ENCODE results near the gene ITSN2. TPM values are rescaled to one million over a fixed set of nuclear protein-coding genes. Genes with fewer than 3 reads are reported as not detected.

ITSN2 gene
- total and polyA plus RNA-seq, 12 donors: 35.1 to 108 (median 59.8) TPM

DNA sequence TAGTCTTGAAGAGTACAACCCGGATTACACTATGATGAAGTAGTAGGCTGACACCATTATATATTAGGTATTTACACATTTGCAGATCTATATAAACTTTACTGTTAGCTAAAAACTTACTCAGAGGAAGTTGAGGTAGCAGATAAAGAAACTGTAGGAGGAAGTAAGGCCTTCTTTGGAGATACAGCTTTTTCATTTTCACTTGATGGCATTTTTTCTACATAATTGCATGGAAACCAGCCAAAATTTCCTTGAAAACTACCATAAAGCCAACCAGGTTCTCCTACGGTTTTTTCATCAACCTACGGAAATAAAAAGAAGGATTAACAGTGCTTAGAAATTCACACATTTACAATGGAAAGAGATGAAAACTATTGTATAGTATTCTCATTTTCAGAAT is 98.9 kb downstream of the ITSN2 start:
- no peaks in the 10 kb centered on the region for H3K4me1 ChIP-seq (replicated peaks in 1 of 2)

DNA sequence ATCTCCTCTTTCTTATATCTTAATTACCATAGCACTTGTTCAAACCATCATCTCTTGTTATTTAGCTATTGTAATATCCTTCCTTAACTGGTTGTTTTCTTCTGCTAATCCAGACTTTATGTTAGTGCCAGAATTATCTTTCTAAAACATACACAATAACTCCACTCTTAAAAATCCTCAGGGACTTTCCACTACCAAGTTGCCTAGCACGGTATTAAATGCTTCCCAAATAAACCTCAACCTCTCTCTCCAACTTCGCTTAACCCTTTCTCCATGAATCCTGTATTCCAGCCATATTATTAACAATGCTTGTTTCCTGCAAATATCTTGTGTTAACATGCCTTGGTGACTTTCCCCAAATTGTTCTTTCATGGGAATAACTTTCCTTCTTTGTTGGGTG is 101.0 kb downstream of the ITSN2 start:
- Histone ChIP-seq H3K36me3 (replicated peaks in 1 of 2) (peaks cover 0 to 24% of the 10 kb centered on the region in 2 donors), H3K9me3 (replicated peaks in 1 of 3) (no peaks in the 10 kb centered on the region), H3K4me3 (no peak overlapping the region), H3K4me1 (replicated peaks in 1 of 2) (no peaks in the 10 kb centered on the region), H3K27ac (no peak overlapping the region), H3K27me3 (no peaks in the 10 kb centered on the region)
- TF ChIP-seq, protein P1, sequence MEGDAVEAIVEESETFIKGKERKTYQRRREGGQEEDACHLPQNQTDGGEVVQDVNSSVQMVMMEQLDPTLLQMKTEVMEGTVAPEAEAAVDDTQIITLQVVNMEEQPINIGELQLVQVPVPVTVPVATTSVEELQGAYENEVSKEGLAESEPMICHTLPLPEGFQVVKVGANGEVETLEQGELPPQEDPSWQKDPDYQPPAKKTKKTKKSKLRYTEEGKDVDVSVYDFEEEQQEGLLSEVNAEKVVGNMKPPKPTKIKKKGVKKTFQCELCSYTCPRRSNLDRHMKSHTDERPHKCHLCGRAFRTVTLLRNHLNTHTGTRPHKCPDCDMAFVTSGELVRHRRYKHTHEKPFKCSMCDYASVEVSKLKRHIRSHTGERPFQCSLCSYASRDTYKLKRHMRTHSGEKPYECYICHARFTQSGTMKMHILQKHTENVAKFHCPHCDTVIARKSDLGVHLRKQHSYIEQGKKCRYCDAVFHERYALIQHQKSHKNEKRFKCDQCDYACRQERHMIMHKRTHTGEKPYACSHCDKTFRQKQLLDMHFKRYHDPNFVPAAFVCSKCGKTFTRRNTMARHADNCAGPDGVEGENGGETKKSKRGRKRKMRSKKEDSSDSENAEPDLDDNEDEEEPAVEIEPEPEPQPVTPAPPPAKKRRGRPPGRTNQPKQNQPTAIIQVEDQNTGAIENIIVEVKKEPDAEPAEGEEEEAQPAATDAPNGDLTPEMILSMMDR (IDR thresholded peaks at IDR 0.05): no peak
- no peak for TF ChIP-seq POLR2A (IDR thresholded peaks at IDR 0.05)
- DNase-seq: no peak
- 70 to 75% (median 71%) methylated on average over 2 of the region's 2 CpGs for WGBS, 4 donors
- intact Hi-C loops (cut with DNase I): no loop called here

More for the DNA sequence above, 98.9 kb downstream of the ITSN2 start:
- no peak overlapping the region for H3K4me3 ChIP-seq
- no peaks in the 10 kb centered on the region for H3K9me3 ChIP-seq (replicated peaks in 1 of 3)
- TF ChIP-seq, protein P1 (IDR thresholded peaks at IDR 0.05): no peak
- TF ChIP-seq POLR2A (IDR thresholded peaks at IDR 0.05): no peak
- 78 to 84% (median 80%) methylated on average over 3 of the region's 3 CpGs for WGBS, 4 donors
- H3K36me3 ChIP-seq (replicated peaks in 1 of 2): peaks cover 0 to 31% of the 10 kb centered on the region in 2 donors
- intact Hi-C loops (cut with DNase I): no loop called here
- no peak overlapping the region for H3K27ac ChIP-seq
- DNase-seq: no peak
- no peaks in the 10 kb centered on the region for H3K27me3 ChIP-seq

DNA sequence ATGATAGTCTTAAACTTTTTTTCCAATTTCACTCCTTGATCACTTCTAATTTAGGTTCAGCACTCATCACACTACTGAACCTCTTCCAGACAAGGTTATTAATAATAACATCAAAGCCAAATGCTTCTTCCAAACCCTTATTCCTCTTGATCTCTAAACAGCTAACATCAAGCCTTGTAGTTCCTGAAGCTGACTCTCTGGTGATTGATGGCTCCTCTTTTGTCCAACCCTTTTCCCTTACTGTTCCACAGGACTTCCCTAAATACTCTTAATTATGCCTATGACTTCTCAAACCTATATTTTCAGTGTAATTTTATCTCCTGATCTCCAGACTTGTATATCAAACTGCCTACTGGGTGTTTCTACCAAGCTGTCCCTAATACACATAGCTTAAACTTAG is 101.6 kb downstream of the ITSN2 start:
- no peak overlapping the region for H3K27ac ChIP-seq
- DNase-seq: no peak
- TF ChIP-seq, protein P1 (IDR thresholded peaks at IDR 0.05): no peak
- TF ChIP-seq POLR2A (IDR thresholded peaks at IDR 0.05): no peak
- intact Hi-C loops (cut with DNase I): no loop called here
- no peaks in the 10 kb centered on the region for H3K9me3 ChIP-seq (replicated peaks in 1 of 3)
- H3K4me3 ChIP-seq: no peak overlapping the region
- H3K4me1 ChIP-seq (replicated peaks in 1 of 2): no peaks in the 10 kb centered on the region
- H3K27me3 ChIP-seq: no peaks in the 10 kb centered on the region
- peaks cover 0 to 29% of the 10 kb centered on the region in 2 donors for H3K36me3 ChIP-seq (replicated peaks in 1 of 2)

DNA sequence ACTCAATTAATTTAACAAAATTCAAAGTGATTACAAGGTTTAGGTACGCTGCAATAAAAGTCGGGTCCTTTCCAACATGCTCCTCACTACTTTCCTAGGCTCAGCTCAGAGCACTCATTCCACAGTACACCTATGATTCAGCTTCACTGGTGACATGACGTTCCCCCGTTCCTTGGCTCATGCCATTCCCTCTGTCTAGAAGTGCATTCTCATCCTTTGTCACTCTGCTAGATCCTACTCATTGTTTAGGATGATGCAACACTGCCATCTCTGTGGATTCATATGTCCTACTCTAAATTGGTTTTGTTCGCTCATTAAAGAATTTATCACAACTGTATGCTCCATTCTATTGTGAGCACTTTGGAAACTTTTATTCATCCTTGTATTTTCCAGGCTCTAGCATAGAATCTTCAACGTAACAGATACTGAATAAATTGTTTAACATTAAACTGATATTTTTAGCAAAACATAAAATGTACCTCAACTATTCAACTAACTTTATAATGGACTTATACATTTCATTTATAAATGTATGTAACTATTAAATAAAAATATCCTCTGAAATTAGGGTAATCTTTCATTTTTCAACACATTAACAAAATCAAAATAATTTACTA is 106.9 kb downstream of the ITSN2 start:
- no peak overlapping the region for H3K4me3 ChIP-seq
- no peaks in the 10 kb centered on the region for H3K9me3 ChIP-seq (replicated peaks in 1 of 3)
- DNase-seq: no peak
- 92 to 97% (median 93%) methylated on average over 6 of the region's 6 CpGs for WGBS, 4 donors
- no peaks in the 10 kb centered on the region for H3K4me1 ChIP-seq (replicated peaks in 1 of 2)
- no peaks in the 10 kb centered on the region for H3K27me3 ChIP-seq
- no peak for TF ChIP-seq POLR2A (IDR thresholded peaks at IDR 0.05)
- TF ChIP-seq, protein P1 (IDR thresholded peaks at IDR 0.05): no peak
- peaks cover 0 to 53% of the 10 kb centered on the region in 2 donors for H3K36me3 ChIP-seq (replicated peaks in 1 of 2)
- intact Hi-C loops (cut with DNase I): no loop called here
- H3K27ac ChIP-seq: no peak overlapping the region
